ENCODE data around the gene PLEKHG4B.

Gene PLEKHG4B

GRCh38 chr5:189486-189885, 97.5 kb downstream of the PLEKHG4B start:
- no peak for DNase-seq (ENCODE audit: low read depth)
- H3K4me3 ChIP-seq (ENCODE audit: low read depth, low read length): no peak overlapping the region
- TF ChIP-seq CTCF (IDR thresholded peaks at IDR 0.05; ENCODE audit: control insufficient read depth, extremely low read depth, insufficient read depth): no peak

GRCh38 chr5:189976-190365, 98.0 kb downstream of the PLEKHG4B start:
- no peak for TF ChIP-seq CTCF (IDR thresholded peaks at IDR 0.05; ENCODE audit: control insufficient read depth, extremely low read depth, insufficient read depth)
- no peak overlapping the region for H3K4me3 ChIP-seq (ENCODE audit: low read depth, low read length)
- no peak for DNase-seq (ENCODE audit: low read depth)

- DNase-seq (ENCODE audit: low read depth): no peak
- no peak for TF ChIP-seq CTCF (IDR thresholded peaks at IDR 0.05; ENCODE audit: control insufficient read depth, extremely low read depth, insufficient read depth)
- H3K4me3 ChIP-seq (ENCODE audit: low read depth, low read length): no peak overlapping the region
These were observed 98.5 kb downstream of the PLEKHG4B start for GRCh38 chr5:190366-191035.

GRCh38 chr5:191036-191948, 99.3 kb downstream of the PLEKHG4B start, which contains the start of gene LRRC14B:
TSS of gene LRRC14B (plus strand) at chr5:191495. CDS start at chr5:191539, 44 bp downstream.
- DNase-seq (ENCODE audit: low read depth): no peak
- TF ChIP-seq CTCF (IDR thresholded peaks at IDR 0.05; ENCODE audit: control insufficient read depth, extremely low read depth, insufficient read depth): no peak
- H3K4me3 ChIP-seq (ENCODE audit: low read depth, low read length): no peak within 1 kb of the TSS

- TF ChIP-seq CTCF (IDR thresholded peaks at IDR 0.05; ENCODE audit: control insufficient read depth, extremely low read depth, insufficient read depth): no peak
- DNase-seq (ENCODE audit: low read depth): no peak
- H3K4me3 ChIP-seq (ENCODE audit: low read depth, low read length): no peak overlapping the region
These were observed 100.2 kb downstream of the PLEKHG4B start for GRCh38 chr5:191949-192690.

GRCh38 chr5:192691-192969, 100.7 kb downstream of the PLEKHG4B start:
- no peak overlapping the region for H3K4me3 ChIP-seq (ENCODE audit: low read depth, low read length)
- no peak for TF ChIP-seq CTCF (IDR thresholded peaks at IDR 0.05; ENCODE audit: control insufficient read depth, extremely low read depth, insufficient read depth)
- no peak for DNase-seq (ENCODE audit: low read depth)
